ENCODE measurements around the gene WWOX.

Gene WWOX

DNA sequence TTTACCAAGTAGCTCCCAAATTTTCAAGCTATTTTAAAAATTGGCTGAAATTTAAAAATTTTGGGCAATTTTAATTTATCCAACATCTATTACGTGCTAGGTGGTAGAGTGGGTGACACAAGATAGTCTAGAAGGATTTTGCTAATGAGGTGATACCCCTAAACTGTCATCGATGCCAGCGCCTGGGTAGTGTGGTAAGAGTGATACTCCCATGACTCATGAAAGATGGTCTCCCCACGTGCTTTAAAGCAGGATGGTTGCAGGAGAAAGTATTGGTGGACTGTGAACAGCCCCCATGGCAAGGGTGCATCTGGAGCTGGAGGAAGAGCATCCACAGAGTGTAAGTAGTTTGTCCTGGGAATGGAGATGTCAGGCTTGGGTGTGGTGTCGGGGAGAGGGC lies 77.8 kb downstream of the WWOX start:
- Histone ChIP-seq H3K36me3 (ENCODE audit: control insufficient read depth, insufficient read depth, low read length) (no peaks in the 10 kb centered on the region), H3K4me3 (replicated peaks; ENCODE audit: low read depth, low read length) (no peak overlapping the region), H3K27me3 (replicated peaks; ENCODE audit: control insufficient read depth, insufficient read depth, low read length) (no peaks in the 10 kb centered on the region)
- TF ChIP-seq, protein P1, sequence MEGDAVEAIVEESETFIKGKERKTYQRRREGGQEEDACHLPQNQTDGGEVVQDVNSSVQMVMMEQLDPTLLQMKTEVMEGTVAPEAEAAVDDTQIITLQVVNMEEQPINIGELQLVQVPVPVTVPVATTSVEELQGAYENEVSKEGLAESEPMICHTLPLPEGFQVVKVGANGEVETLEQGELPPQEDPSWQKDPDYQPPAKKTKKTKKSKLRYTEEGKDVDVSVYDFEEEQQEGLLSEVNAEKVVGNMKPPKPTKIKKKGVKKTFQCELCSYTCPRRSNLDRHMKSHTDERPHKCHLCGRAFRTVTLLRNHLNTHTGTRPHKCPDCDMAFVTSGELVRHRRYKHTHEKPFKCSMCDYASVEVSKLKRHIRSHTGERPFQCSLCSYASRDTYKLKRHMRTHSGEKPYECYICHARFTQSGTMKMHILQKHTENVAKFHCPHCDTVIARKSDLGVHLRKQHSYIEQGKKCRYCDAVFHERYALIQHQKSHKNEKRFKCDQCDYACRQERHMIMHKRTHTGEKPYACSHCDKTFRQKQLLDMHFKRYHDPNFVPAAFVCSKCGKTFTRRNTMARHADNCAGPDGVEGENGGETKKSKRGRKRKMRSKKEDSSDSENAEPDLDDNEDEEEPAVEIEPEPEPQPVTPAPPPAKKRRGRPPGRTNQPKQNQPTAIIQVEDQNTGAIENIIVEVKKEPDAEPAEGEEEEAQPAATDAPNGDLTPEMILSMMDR (IDR thresholded peaks at IDR 0.05; ENCODE audit: insufficient read depth, low read length, poor library complexity, severe bottlenecking), result no peak
- no peak for DNase-seq (ENCODE audit: extremely low read depth, insufficient read length)

GRCh38 chr16:78177987-78178386 lies 78.5 kb downstream of the WWOX start:
- Histone ChIP-seq H3K4me3 (replicated peaks; ENCODE audit: low read depth, low read length) (no peak overlapping the region), H3K27me3 (replicated peaks; ENCODE audit: control insufficient read depth, insufficient read depth, low read length) (no peaks in the 10 kb centered on the region), H3K36me3 (ENCODE audit: control insufficient read depth, insufficient read depth, low read length) (no peaks in the 10 kb centered on the region)
- DNase-seq (ENCODE audit: extremely low read depth, insufficient read length), result no peak
- TF ChIP-seq, protein P1 (IDR thresholded peaks at IDR 0.05; ENCODE audit: insufficient read depth, low read length, poor library complexity, severe bottlenecking), result no peak

DNA sequence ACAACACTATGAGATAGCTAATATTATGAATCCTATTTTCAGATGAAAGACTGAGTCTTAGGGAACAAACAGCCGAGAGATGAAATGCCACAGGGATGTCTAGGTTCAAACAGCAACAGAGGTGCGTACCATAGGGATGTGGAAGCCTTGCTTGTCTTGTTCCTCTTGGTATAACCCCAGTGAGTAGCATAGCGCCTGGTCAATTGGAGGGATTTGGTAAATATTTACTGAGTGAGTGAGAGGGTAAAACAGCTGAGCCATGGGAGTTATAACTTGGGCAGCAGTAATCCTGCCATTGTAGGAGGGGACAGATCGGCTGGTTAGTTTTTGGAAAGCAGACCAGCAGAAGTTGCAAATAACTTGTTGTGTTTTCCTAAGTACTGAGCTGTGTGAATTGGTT lies 80.2 kb downstream of the WWOX start:
- TF ChIP-seq, protein P1 (IDR thresholded peaks at IDR 0.05; ENCODE audit: insufficient read depth, low read length, poor library complexity, severe bottlenecking), result no peak
- Histone ChIP-seq H3K27me3 (replicated peaks; ENCODE audit: control insufficient read depth, insufficient read depth, low read length) (no peaks in the 10 kb centered on the region), H3K36me3 (ENCODE audit: control insufficient read depth, insufficient read depth, low read length) (no peaks in the 10 kb centered on the region), H3K4me3 (replicated peaks; ENCODE audit: low read depth, low read length) (no peak overlapping the region)
- no peak for DNase-seq (ENCODE audit: extremely low read depth, insufficient read length)

- no peak for DNase-seq (ENCODE audit: extremely low read depth, insufficient read length)
- Histone ChIP-seq H3K4me3 (replicated peaks; ENCODE audit: low read depth, low read length) (no peak overlapping the region), H3K36me3 (ENCODE audit: control insufficient read depth, insufficient read depth, low read length) (no peaks in the 10 kb centered on the region), H3K27me3 (replicated peaks; ENCODE audit: control insufficient read depth, insufficient read depth, low read length) (no peaks in the 10 kb centered on the region)
- TF ChIP-seq, protein P1 (IDR thresholded peaks at IDR 0.05; ENCODE audit: insufficient read depth, low read length, poor library complexity, severe bottlenecking), result no peak
Measured at GRCh38 chr16:78180349-78180748, 80.9 kb downstream of the WWOX start.

GRCh38 chr16:78183437-78184237 lies 84.2 kb downstream of the WWOX start:
- TF ChIP-seq, protein P1 (IDR thresholded peaks at IDR 0.05; ENCODE audit: insufficient read depth, low read length, poor library complexity, severe bottlenecking), result no peak
- H3K4me3 ChIP-seq (replicated peaks; ENCODE audit: low read depth, low read length), result no peak overlapping the region
- no peaks in the 10 kb centered on the region for H3K27me3 ChIP-seq (replicated peaks; ENCODE audit: control insufficient read depth, insufficient read depth, low read length)
- DNase-seq (ENCODE audit: extremely low read depth, insufficient read length), result no peak
- no peaks in the 10 kb centered on the region for H3K36me3 ChIP-seq (ENCODE audit: control insufficient read depth, insufficient read depth, low read length)
